Esophagus squamous epithelium (tissue), 5 donors: ENCODE results near the gene IFT122. TPM values are rescaled to one million over a fixed set of nuclear protein-coding genes. Genes with fewer than 3 reads are reported as not detected.
"Not testable (repeated sequence)": the region's sequence is repeated elsewhere in the genome, so short reads cannot be mapped to it uniquely, and the experiment has no call there.

Source experiments
- DNase-seq: peaks from one replicate; lab custom pipeline; 2025; lab: John Stamatoyannopoulos, UW
- H3K27ac ChIP-seq, 4 donors: fragments of 200-600 bp; sonication (generic); one replicate each; pipeline ENCODE4 v1.5.1; 2016 to 2019; ENCODE audit warnings: mild to moderate bottlenecking in 1 of 4
- H3K27me3 ChIP-seq, 4 donors: fragments of 200-600 bp; sonication (generic); 1 replicate in 3 of 4; 2 replicates in 1 of 4; pipeline versions ENCODE4 v1.5.1 to v1.6.0; 2017 to 2021; ENCODE audit warnings: antibody characterized with exemption in 1 of 4
- H3K36me3 ChIP-seq, 3 donors: fragments of 200-600 bp; sonication (generic); one replicate each; pipeline ENCODE4 v1.5.1; 2016 to 2019
- H3K4me1 ChIP-seq, 3 donors: fragments of 200-600 bp; sonication (generic); one replicate each; pipeline ENCODE4 v1.5.1; 2017 to 2019
- H3K4me3 ChIP-seq, 4 donors: fragments of 200-600 bp; sonication (generic); 1 replicate in 3 of 4; 2 replicates in 1 of 4; pipeline ENCODE4 v1.5.1; 2016 to 2019; ENCODE audit warnings: mild to moderate bottlenecking in 2 of 4, moderate library complexity in 1 of 4
- H3K9me3 ChIP-seq, 3 donors: fragments of 200-600 bp; sonication (generic); one replicate each; pipeline ENCODE4 v1.5.1; 2016 to 2019
- POLR2A ChIP-seq, 4 donors: fragments of 450-650 bp; IDR thresholded peaks; one replicate each; pipeline ENCODE4 v1.6.1; 2017; ENCODE audit warnings: antibody characterized with exemption in 4 of 4, mild to moderate bottlenecking in 4 of 4, moderate library complexity in 3 of 4
- WGBS, 2 donors: methylation state at CpG; one replicate each; pipeline ENCODE4 v1.1.5; 2018; 5-methylcytosine and 5-hydroxymethylcytosine counted together
- intact Hi-C: fragments of 100-400 bp; cut with DNase I; formaldehyde crosslinking; loops from one replicate; pipeline ENCODE4 v1.15.0; 2022
- total RNA-seq, 4 donors: library from RNA; depleted of rRNA; stranded (reverse); fragments of >200 nt; gene quantifications; one replicate each; pipeline ENCODE4 v1.1.0, GENCODE V29; 2016
- TF ChIP-seq, protein P1 (sequence below), 6 experiments: fragments of 450-650 bp in 4 of 6; fragments of 200-600 bp in 2 of 6; sonication (generic) in 2 of 6; IDR thresholded peaks; one replicate each; pipeline ENCODE4 v1.5.1; 2016 to 2019; ENCODE audit warnings: antibody characterized with exemption in 6 of 6, mild to moderate bottlenecking in 4 of 6, moderate library complexity in 4 of 6
- donor health status: DM: yes; HTN: yes; CAD: no.

The IFT122 gene, protein sequence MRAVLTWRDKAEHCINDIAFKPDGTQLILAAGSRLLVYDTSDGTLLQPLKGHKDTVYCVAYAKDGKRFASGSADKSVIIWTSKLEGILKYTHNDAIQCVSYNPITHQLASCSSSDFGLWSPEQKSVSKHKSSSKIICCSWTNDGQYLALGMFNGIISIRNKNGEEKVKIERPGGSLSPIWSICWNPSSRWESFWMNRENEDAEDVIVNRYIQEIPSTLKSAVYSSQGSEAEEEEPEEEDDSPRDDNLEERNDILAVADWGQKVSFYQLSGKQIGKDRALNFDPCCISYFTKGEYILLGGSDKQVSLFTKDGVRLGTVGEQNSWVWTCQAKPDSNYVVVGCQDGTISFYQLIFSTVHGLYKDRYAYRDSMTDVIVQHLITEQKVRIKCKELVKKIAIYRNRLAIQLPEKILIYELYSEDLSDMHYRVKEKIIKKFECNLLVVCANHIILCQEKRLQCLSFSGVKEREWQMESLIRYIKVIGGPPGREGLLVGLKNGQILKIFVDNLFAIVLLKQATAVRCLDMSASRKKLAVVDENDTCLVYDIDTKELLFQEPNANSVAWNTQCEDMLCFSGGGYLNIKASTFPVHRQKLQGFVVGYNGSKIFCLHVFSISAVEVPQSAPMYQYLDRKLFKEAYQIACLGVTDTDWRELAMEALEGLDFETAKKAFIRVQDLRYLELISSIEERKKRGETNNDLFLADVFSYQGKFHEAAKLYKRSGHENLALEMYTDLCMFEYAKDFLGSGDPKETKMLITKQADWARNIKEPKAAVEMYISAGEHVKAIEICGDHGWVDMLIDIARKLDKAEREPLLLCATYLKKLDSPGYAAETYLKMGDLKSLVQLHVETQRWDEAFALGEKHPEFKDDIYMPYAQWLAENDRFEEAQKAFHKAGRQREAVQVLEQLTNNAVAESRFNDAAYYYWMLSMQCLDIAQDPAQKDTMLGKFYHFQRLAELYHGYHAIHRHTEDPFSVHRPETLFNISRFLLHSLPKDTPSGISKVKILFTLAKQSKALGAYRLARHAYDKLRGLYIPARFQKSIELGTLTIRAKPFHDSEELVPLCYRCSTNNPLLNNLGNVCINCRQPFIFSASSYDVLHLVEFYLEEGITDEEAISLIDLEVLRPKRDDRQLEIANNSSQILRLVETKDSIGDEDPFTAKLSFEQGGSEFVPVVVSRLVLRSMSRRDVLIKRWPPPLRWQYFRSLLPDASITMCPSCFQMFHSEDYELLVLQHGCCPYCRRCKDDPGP
- 10 to 100 TPM in 2 of 4 donors, 1 to 10 TPM in 2; 6.0 to 26.5 (median 11.5) TPM for total RNA-seq

GRCh38 chr3:129439817-129440617, at the start of gene IFT122, which contains the start of gene MBD4:
TSS of gene IFT122 (plus strand) at chr3:129440224. CDS start at chr3:129440331, 107 bp downstream.
TSS of gene MBD4 (minus strand) at chr3:129439948. CDS start at chr3:129439833, 115 bp downstream.
- Histone ChIP-seq H3K9me3 (no peaks in the 10 kb centered on the region), H3K27me3 (no peaks in the 10 kb centered on the region), H3K4me1 (peaks cover 0 to 80% (median 41%) of the 10 kb centered on the region in 3 donors), H3K4me3 (peak within 1 kb of the TSS; percentile 64 to 93 (median 84)), H3K36me3 (peaks cover 0 to 30% (median 0%) of the 10 kb centered on the region in 3 donors), H3K27ac (peak within 1 kb of the TSS; percentile 89 to 99 (median 91))
- 0% methylated on average over 15 to 33 of the region's 75 CpGs for WGBS, 2 donors
- intact Hi-C loops, result no loop called here
- DNase-seq, result peak; percentile 96
- TF ChIP-seq POLR2A (IDR thresholded peaks at IDR 0.05), result peak in 3 of 4 donors; percentile 77 to 92 (median 89)
- TF ChIP-seq, protein P1, sequence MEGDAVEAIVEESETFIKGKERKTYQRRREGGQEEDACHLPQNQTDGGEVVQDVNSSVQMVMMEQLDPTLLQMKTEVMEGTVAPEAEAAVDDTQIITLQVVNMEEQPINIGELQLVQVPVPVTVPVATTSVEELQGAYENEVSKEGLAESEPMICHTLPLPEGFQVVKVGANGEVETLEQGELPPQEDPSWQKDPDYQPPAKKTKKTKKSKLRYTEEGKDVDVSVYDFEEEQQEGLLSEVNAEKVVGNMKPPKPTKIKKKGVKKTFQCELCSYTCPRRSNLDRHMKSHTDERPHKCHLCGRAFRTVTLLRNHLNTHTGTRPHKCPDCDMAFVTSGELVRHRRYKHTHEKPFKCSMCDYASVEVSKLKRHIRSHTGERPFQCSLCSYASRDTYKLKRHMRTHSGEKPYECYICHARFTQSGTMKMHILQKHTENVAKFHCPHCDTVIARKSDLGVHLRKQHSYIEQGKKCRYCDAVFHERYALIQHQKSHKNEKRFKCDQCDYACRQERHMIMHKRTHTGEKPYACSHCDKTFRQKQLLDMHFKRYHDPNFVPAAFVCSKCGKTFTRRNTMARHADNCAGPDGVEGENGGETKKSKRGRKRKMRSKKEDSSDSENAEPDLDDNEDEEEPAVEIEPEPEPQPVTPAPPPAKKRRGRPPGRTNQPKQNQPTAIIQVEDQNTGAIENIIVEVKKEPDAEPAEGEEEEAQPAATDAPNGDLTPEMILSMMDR (IDR thresholded peaks at IDR 0.05), result peak in 1 of 6 experiments; percentile 8

- H3K4me3 ChIP-seq, H3K9me3 ChIP-seq, H3K27me3 ChIP-seq, DNase-seq, intact Hi-C loops: not testable (repeated sequence)
- Histone ChIP-seq H3K36me3 (peaks cover 0 to 82% (median 5%) of the 10 kb centered on the region in 3 donors), H3K27ac (peak overlapping the region; percentile 34 to 88 (median 83)), H3K4me1 (peaks cover 3 to 93% (median 15%) of the 10 kb centered on the region in 3 donors)
- 40 to 100% methylated on average over 1 of the region's 4 CpGs for WGBS, 2 donors
Observed at GRCh38 chr3:129391583-129391982, 48.4 kb upstream of the IFT122 start.

DNA sequence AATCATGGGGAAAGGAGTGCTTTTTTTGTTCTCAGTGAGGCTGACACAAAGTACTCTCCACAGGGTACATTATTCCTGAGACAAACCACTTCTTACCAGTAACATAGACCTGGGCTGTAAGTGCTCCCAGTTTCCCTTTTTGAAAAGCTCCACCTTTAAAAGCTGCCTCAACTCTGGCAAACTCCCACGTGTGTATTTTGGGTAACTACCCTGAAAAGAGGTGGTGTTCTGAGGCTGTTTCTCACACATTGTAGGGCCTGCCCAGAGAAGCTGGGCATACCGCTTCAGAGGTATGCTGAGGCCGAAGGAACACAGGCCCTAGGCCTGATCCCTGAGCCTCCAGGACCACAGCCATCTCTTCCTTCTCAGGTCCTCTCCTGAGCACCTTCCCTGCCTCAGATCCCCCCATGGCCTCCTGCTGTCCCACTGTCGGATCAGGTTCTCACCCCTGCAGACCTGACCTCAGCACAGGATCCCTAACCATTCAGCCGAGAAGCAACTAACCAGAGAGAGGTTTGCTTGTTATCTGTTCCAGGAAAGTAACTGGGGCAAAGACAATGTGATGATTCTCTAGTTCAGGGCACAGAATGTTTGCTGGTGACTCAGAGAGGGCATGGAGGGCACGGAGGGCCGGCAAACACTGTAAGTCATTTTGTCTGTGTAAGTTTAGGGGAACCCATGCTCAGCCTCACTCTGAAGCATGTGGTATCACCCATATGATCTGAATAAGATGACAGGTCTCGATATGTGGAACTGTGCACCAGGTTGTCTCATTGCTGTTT, 47.7 kb upstream of the IFT122 start:
- Histone ChIP-seq H3K4me1 (peaks cover 3 to 99% (median 18%) of the 10 kb centered on the region in 3 donors), H3K27ac (peak overlapping the region; percentile 34 to 88 (median 83)), H3K36me3 (peaks cover 0 to 84% (median 5%) of the 10 kb centered on the region in 3 donors)
- WGBS, 2 donors, result 38% methylated on average over 3 of the region's 8 CpGs; no CpG with 5 or more reads in 1 of the 2 donors
- DNase-seq, H3K4me3 ChIP-seq, H3K27me3 ChIP-seq, H3K9me3 ChIP-seq, intact Hi-C loops: not testable (repeated sequence)

- H3K4me3 ChIP-seq, result no peak overlapping the region
- H3K4me1 ChIP-seq, result peaks cover 3 to 99% (median 28%) of the 10 kb centered on the region in 3 donors
- no peaks in the 10 kb centered on the region for H3K27me3 ChIP-seq
- peaks cover 0 to 74% (median 5%) of the 10 kb centered on the region in 3 donors for H3K36me3 ChIP-seq
- H3K27ac ChIP-seq, result peak overlapping the region; percentile 14 to 88 (median 83)
- intact Hi-C loops, result no loop called here
- TF ChIP-seq POLR2A (IDR thresholded peaks at IDR 0.05), result no peak
- TF ChIP-seq, protein P1 (IDR thresholded peaks at IDR 0.05), result no peak
- DNase-seq, result no peak
- H3K9me3 ChIP-seq, result no peaks in the 10 kb centered on the region
- WGBS, 2 donors, result 19 to 57% methylated on average over 5 to 6 of the region's 6 CpGs
Observed at GRCh38 chr3:129393271-129393670, 46.8 kb upstream of the IFT122 start.

GRCh38 chr3:129393760-129394564, 46.1 kb upstream of the IFT122 start:
- H3K27me3 ChIP-seq, intact Hi-C loops, H3K4me3 ChIP-seq, H3K9me3 ChIP-seq, DNase-seq: not testable (repeated sequence)
- Histone ChIP-seq H3K27ac (peak overlapping the region in 3 of 4 donors; percentile 81 to 88 (median 85)), H3K36me3 (peaks cover 0 to 69% (median 5%) of the 10 kb centered on the region in 3 donors), H3K4me1 (peaks cover 3 to 98% (median 30%) of the 10 kb centered on the region in 3 donors)
- 83% methylated on average over 1 of the region's 17 CpGs; no CpG with 5 or more reads in 1 of the 2 donors for WGBS, 2 donors
